Peyer's patch (tissue), 4 donors: Measurements from ENCODE around the gene UCK1.

Experiments
- CTCF ChIP-seq, 6 experiments: fragments of 450-650 bp in 4 of 6; fragments of 200-600 bp in 2 of 6; sonication (generic) in 1 of 6; IDR thresholded peaks; one replicate each; pipeline ENCODE4 v1.5.1; 2017 to 2019; ENCODE audit warnings: antibody characterized with exemption in 6 of 6, mild to moderate bottlenecking in 3 of 6, moderate library complexity in 1 of 6
- POLR2A ChIP-seq, 2 donors: fragments of 450-650 bp; IDR thresholded peaks; one replicate each; pipeline ENCODE4 v1.5.1; 2017; ENCODE audit warnings: antibody characterized with exemption in 2 of 2, mild to moderate bottlenecking in 2 of 2, moderate library complexity in 2 of 2

DNA sequence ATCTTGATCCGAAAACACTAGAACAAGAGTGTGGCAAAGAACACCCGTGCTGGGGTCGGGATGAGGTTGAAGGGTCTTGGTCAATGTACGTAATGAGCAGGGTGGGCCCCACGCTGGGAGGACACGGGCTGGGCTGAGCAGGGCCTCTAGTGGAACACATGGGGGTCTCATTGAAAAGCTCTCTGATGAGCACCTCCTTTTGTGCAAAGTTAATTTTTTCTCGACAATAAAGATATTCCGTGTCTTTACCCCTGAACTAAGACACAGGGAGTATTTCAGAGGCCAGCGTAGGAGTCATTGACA is 8.0 kb downstream of the UCK1 start:
- no peak for TF ChIP-seq CTCF (IDR thresholded peaks at IDR 0.05)
- no peak for TF ChIP-seq POLR2A (IDR thresholded peaks at IDR 0.05)
